OCI-LY7 (cell line): Measurements from ENCODE around the gene FHL5. TPM values are rescaled to one million over a fixed set of nuclear protein-coding genes. Genes with fewer than 3 reads are reported as not detected.

Experiments
- BruUV-seq: library from RNA; stranded (reverse); fragments of 400-500 nt; replicated peaks from 2 replicates; lab custom pipeline; 2021; lab: Mats Ljungman, UMichigan
- CTCF ChIA-PET: fragments of 300-600 bp; sonication (Branson Sonifier 250); formaldehyde crosslinking; loops from one replicate; lab custom pipeline; 2022; ENCODE audit warnings: antibody characterized with exemption; ENCODE audit not compliant: unreplicated experiment; lab: Charles Lee
- POLR2A ChIA-PET: fragments of 300-600 bp; sonication (Branson Sonifier 250); formaldehyde crosslinking; loops from one replicate; lab custom pipeline; 2022; ENCODE audit warnings: antibody characterized with exemption; lab: Charles Lee
- DNase-seq: peaks from one replicate; pipeline ENCODE4 v3.0.0-alpha.2; 2015; ENCODE audit warnings: low spot score
- H2AFZ ChIP-seq: fragments of 200-600 bp; sonication (generic), shearing (Covaris generic); 2 replicates; pipeline ENCODE4 v1.6.1; 2014; ENCODE audit warnings: mild to moderate bottlenecking, antibody characterized with exemption, low read length, moderate library complexity
- H3K27ac ChIP-seq: fragments of 200-600 bp; sonication (generic); 2 replicates; pipeline ENCODE4 v1.5.1; 2014; ENCODE audit warnings: mixed run types, low read depth, mild to moderate bottlenecking, moderate library complexity, low read length, inconsistent platforms; ENCODE audit not compliant: poor library complexity, severe bottlenecking
- H3K36me3 ChIP-seq: fragments of 200-600 bp; sonication (generic); 2 replicates; pipeline ENCODE4 v1.6.1; 2014; ENCODE audit warnings: mild to moderate bottlenecking, antibody characterized with exemption, low read length, moderate library complexity, mixed read lengths; ENCODE audit not compliant: insufficient read depth
- H3K4me1 ChIP-seq: fragments of 200-600 bp; sonication (generic); 2 replicates; pipeline ENCODE4 v1.5.1; 2014; ENCODE audit warnings: mild to moderate bottlenecking, low read length; ENCODE audit not compliant: insufficient read depth, poor library complexity, severe bottlenecking
- H3K4me2 ChIP-seq: fragments of 200-600 bp; sonication (generic); 2 replicates; pipeline ENCODE4 v1.6.1; 2014; ENCODE audit warnings: mild to moderate bottlenecking, low read length
- H3K4me3 ChIP-seq: fragments of 200-600 bp; sonication (generic); 2 replicates; pipeline ENCODE4 v1.5.1; 2014; ENCODE audit warnings: mild to moderate bottlenecking, low read depth, low read length; ENCODE audit not compliant: poor library complexity, severe bottlenecking
- H3K79me2 ChIP-seq: fragments of 200-600 bp; sonication (generic); 2 replicates; pipeline ENCODE4 v1.6.1; 2016; ENCODE audit warnings: low read depth, mild to moderate bottlenecking, low read length, moderate library complexity, mixed read lengths; ENCODE audit not compliant: insufficient read depth
- H3K9me2 ChIP-seq: fragments of 200-600 bp; sonication (generic); 2 replicates; pipeline ENCODE4 v1.6.1; 2016; ENCODE audit warnings: mild to moderate bottlenecking, low read length, mixed read lengths; ENCODE audit not compliant: insufficient read depth
- H3K9me3 ChIP-seq: fragments of 200-600 bp; sonication (generic); 2 replicates; pipeline ENCODE4 v1.6.1; 2014; ENCODE audit warnings: mild to moderate bottlenecking, mixed run types, low read length, mixed read lengths
- H4K20me1 ChIP-seq: fragments of 200-600 bp; sonication (generic); 2 replicates; pipeline ENCODE4 v1.6.1; 2014; ENCODE audit warnings: mild to moderate bottlenecking, antibody characterized with exemption, low read length, moderate library complexity, mixed read lengths; ENCODE audit not compliant: insufficient read depth
- EZH2phosphoT487 ChIP-seq: fragments of 200-600 bp; sonication (generic); IDR thresholded peaks from 2 replicates; pipeline ENCODE4 v1.6.1; 2018; ENCODE audit warnings: low read depth, borderline replicate concordance, mild to moderate bottlenecking, mixed run types, antibody characterized with exemption, low read length, moderate library complexity, mixed read lengths
- intact Hi-C: fragments of 100-400 bp; cut with micrococcal nuclease; formaldehyde crosslinking; loops from one replicate; pipeline ENCODE4 v1.10.0; 2022; ENCODE audit not compliant: unreplicated experiment
- small RNA-seq: library from RNA; depleted of rRNA; stranded (forward); fragments of <200 nt; gene quantifications from one replicate; pipeline ENCODE3, GENCODE V24; 2014
- total RNA-seq, 2 experiments: library from RNA; depleted of rRNA in 1 of 2; stranded (reverse); fragments of >200 nt in 1 of 2; shearing (Covaris generic) in 1 of 2; gene quantifications; 2 replicates each; pipeline ENCODE4 v1.2.3, GENCODE V29; 2014 to 2022
- TF ChIP-seq, protein P1 (sequence below): fragments of 200-600 bp; sonication (generic); conservative IDR thresholded peaks from 2 replicates; pipeline ENCODE4 v1.5.1; 2014; ENCODE audit warnings: mild to moderate bottlenecking, antibody characterized with exemption, low read length, moderate library complexity, mixed read lengths

FHL5 gene
- total RNA-seq, 2 experiments from 2014 or later, result not detected

- H3K79me2 ChIP-seq, result no peaks in the 10 kb centered on the region
- intact Hi-C loops, result no loop called here
- no peaks in the 10 kb centered on the region for H3K9me3 ChIP-seq
- H3K4me2 ChIP-seq, result no peak overlapping the region
- H3K4me3 ChIP-seq, result no peak overlapping the region
- TF ChIP-seq, protein P1, sequence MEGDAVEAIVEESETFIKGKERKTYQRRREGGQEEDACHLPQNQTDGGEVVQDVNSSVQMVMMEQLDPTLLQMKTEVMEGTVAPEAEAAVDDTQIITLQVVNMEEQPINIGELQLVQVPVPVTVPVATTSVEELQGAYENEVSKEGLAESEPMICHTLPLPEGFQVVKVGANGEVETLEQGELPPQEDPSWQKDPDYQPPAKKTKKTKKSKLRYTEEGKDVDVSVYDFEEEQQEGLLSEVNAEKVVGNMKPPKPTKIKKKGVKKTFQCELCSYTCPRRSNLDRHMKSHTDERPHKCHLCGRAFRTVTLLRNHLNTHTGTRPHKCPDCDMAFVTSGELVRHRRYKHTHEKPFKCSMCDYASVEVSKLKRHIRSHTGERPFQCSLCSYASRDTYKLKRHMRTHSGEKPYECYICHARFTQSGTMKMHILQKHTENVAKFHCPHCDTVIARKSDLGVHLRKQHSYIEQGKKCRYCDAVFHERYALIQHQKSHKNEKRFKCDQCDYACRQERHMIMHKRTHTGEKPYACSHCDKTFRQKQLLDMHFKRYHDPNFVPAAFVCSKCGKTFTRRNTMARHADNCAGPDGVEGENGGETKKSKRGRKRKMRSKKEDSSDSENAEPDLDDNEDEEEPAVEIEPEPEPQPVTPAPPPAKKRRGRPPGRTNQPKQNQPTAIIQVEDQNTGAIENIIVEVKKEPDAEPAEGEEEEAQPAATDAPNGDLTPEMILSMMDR, result no peak
- no peak for TF ChIP-seq EZH2phosphoT487
- no TSS peak for BruUV-seq
- CTCF ChIA-PET, result no interaction called here
- H4K20me1 ChIP-seq, result no peaks in the 10 kb centered on the region
- POLR2A ChIA-PET, result no interaction called here
- DNase-seq, result no peak
- no peak overlapping the region for H3K27ac ChIP-seq
- no peaks in the 10 kb centered on the region for H3K36me3 ChIP-seq
- no peaks in the 10 kb centered on the region for H3K9me2 ChIP-seq
- H3K4me1 ChIP-seq, result no peaks in the 10 kb centered on the region
- H2AFZ ChIP-seq, result no peak overlapping the region
Observed at GRCh38 chr6:96657344-96657743, 94.4 kb downstream of the FHL5 start.

DNA sequence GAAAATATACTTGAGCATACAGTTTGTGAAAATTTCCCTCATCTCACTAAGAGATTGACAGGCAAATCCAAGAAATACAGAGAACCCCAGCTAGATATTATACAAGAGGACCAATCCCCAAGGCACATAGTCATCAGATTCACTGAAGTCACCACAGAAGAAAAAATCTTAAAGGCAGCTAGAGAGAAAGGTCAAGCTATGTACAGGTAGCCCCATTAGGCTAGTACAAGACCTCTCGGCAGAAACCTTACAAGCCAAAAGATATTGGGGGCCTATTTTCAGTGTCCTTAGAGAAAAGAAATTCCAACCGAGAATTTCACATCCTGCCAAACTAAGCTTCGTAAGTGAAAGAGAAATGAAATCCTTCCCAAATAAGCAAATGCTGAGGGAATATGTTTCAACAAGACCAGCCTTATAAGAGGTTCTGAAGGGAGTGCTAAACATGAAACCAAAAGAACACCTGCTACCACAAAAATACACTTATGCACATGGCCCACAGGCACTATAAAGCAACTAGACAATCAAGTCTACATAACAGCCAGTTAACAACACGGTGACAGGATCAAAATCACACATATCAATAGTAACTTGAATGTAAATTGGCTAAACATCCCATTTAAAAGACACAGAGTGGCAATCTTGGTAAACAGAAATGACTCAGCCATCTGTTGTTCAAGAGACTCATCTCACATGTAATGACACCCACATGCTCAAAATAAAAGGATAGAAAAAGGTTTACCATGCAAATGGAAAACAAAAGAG lies 96.3 kb downstream of the FHL5 start:
- H3K4me1 ChIP-seq, result no peaks in the 10 kb centered on the region
- ChIA-PET CTCF (no interaction called here), POLR2A (no interaction called here)
- no peak overlapping the region for H3K27ac ChIP-seq
- no TSS peak for BruUV-seq
- H4K20me1 ChIP-seq, result no peaks in the 10 kb centered on the region
- no peak overlapping the region for H3K4me2 ChIP-seq
- TF ChIP-seq EZH2phosphoT487, result no peak
- TF ChIP-seq, protein P1, result no peak
- intact Hi-C loops, result no loop called here
- no peaks in the 10 kb centered on the region for H3K36me3 ChIP-seq
- DNase-seq, result no peak
- no peaks in the 10 kb centered on the region for H3K9me2 ChIP-seq
- H3K4me3 ChIP-seq, result no peak overlapping the region
- no peak overlapping the region for H2AFZ ChIP-seq
- H3K79me2 ChIP-seq, result no peaks in the 10 kb centered on the region
- H3K9me3 ChIP-seq, result no peaks in the 10 kb centered on the region

Small RNA genes within 50 kb of the gene (small RNA-seq; reads per million reads assigned to genes)
- 0.21 reads per million for gene RNU4-70P

Other genes starting within 250 kb of the FHL5 start
- gene UFL1, start 41.3 kb upstream of the FHL5 start, total RNA-seq (2014; rRNA removed; shearing (Covaris generic)), result 14.1 and 15.5 TPM in 2 replicates
- 38.0 and 39.0 TPM in 2 replicates for gene UFL1, start 41.3 kb upstream of the FHL5 start, total RNA-seq (2022)